Measurements from ENCODE around the gene COPS7A. TPM values are rescaled to one million over a fixed set of nuclear protein-coding genes. Genes with fewer than 3 reads are reported as not detected.

Gene COPS7A
- total RNA-seq, 2 donors from 2014 or later: 30.2 to 39.7 TPM

DNA sequence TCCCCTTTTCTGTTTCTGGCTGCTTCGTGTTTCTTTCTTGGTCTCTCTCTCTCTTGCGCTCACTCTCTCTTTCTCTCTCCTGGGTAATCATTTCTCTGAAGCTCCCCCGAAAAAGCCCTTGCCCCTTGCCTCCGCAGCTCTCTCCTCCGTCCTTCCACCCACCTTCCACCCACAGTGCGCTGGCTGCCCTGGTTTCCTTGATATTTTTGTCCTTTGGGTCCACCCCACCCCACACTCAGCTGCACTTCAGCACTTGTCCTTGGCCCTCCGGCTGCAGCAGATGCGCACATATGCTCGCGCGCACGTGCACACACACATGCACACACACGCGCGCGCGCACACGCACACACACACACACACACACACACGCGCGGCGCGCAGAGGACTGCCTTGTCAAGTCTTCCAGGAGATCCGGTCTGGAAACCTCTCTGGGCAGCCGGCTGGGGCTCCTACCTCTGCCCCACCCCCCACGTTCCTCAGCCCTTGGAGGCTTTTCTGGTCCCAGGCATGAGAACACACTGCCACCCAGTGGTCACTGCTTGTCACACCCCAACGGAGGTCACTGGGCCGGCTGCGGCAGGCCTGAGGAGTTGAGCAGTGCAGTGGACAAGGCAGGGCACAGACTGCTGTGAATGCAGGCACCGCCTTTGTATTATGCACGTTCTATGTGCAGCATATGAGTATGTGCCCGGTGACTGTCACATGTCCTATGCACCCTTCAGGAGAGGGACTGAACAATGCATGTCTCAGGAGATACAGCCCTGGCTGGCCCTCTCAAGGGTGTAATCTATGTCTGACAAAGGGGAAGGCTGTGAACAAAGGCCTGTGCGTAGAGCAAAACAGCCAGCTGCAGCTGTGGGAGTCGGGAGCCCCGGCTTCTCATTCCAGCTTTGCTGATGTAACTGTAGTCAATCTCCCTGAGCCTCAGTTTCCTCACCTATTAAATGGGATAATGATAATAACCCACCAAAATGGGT lies 55.0 kb downstream of the COPS7A start:
- H3K27me3 Mint-ChIP-seq (ENCODE audit: low read depth): no peaks in the 10 kb centered on the region
- peaks cover 92% of the 10 kb centered on the region for H3K4me1 Mint-ChIP-seq (ENCODE audit: low read depth)
- H3K27ac Mint-ChIP-seq: peak overlapping the region; percentile 42
- H3K4me3 Mint-ChIP-seq: peak overlapping the region; percentile 74 to 92
- no peaks in the 10 kb centered on the region for H3K9me3 Mint-ChIP-seq
- ATAC-seq (replicated peaks in 1 of 2): peak; percentile 77 to 80
- H3K36me3 Mint-ChIP-seq (ENCODE audit: insufficient read depth in 2 of 2): peaks cover 15 to 22% of the 10 kb centered on the region in 2 donors
- DNase-seq: peak; percentile 92

GRCh38 chr12:6779708-6780432 lies 56.0 kb downstream of the COPS7A start:
- H3K27ac Mint-ChIP-seq: peak overlapping the region; percentile 42
- H3K36me3 Mint-ChIP-seq (ENCODE audit: insufficient read depth in 2 of 2): peaks cover 10 to 16% of the 10 kb centered on the region in 2 donors
- DNase-seq (no peak), ATAC-seq (replicated peaks in 1 of 2) (peak; percentile 22 to 25)
- peaks cover 93% of the 10 kb centered on the region for H3K4me1 Mint-ChIP-seq (ENCODE audit: low read depth)
- no peaks in the 10 kb centered on the region for H3K27me3 Mint-ChIP-seq (ENCODE audit: low read depth)
- no peaks in the 10 kb centered on the region for H3K9me3 Mint-ChIP-seq
- H3K4me3 Mint-ChIP-seq: peak overlapping the region; percentile 74 to 92

DNA sequence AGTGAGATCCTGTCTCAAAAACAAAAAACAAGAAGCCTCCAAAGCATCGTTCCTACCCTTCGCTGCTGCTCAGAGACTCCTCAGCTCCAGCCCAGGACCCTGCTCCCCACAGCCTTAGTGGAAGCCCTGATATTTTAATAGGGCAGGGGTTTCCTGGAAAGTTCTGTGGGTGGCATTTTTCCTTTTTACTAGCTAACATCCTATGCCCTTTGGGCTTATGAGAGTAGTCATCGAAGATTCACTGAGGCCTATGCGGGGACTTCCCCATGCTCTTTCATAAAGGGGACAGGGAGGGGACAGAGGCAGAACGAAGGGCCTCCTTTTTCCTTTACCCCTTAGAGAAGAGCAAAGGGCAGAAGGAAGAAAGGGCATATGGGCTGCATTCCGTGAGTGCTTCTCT lies 56.7 kb downstream of the COPS7A start:
- H3K4me1 Mint-ChIP-seq (ENCODE audit: low read depth): peaks cover 93% of the 10 kb centered on the region
- H3K4me3 Mint-ChIP-seq: peak overlapping the region; percentile 74 to 78
- H3K27ac Mint-ChIP-seq: peak overlapping the region; percentile 87
- H3K9me3 Mint-ChIP-seq: no peaks in the 10 kb centered on the region
- ATAC-seq (replicated peaks in 1 of 2): peak; percentile 59
- peak in 1 of 2 donors; percentile 62 for DNase-seq
- peaks cover 6 to 11% of the 10 kb centered on the region in 2 donors for H3K36me3 Mint-ChIP-seq (ENCODE audit: insufficient read depth in 2 of 2)
- no peaks in the 10 kb centered on the region for H3K27me3 Mint-ChIP-seq (ENCODE audit: low read depth)

Other genes with a start within 250 kb of the COPS7A start
- gene MRPL51, start 230.8 kb upstream of the COPS7A start, total RNA-seq: 100 to 1,000 TPM; 170 to 179 TPM
- 100 to 1,000 TPM; 156 to 168 TPM for gene NCAPD2, start 229.9 kb upstream of the COPS7A start, total RNA-seq
- gene GAPDH, start 189.5 kb upstream of the COPS7A start, total RNA-seq: 1,000 to 10,000 TPM; 4,101 to 4,234 TPM
- 10 to 100 TPM; 14.2 to 17.0 TPM for gene IFFO1, start 168.0 kb upstream of the COPS7A start, total RNA-seq
- gene NOP2, start 155.8 kb upstream of the COPS7A start, total RNA-seq: 10 to 100 TPM; 76.9 to 89.8 TPM
- 100 to 1,000 TPM; 292 to 299 TPM for gene CHD4, start 116.7 kb upstream of the COPS7A start, total RNA-seq
- gene LPAR5, start 88.1 kb upstream of the COPS7A start, total RNA-seq: 1 to 10 TPM; 4.1 to 8.9 TPM
- gene ACRBP, start 76.6 kb upstream of the COPS7A start, total RNA-seq: 1 to 10 TPM; 5.2 to 6.1 TPM
- gene ING4, start 60.9 kb upstream of the COPS7A start, total RNA-seq: 10 to 100 TPM; 27.6 to 28.0 TPM
- 10 to 100 TPM; 78.1 to 82.2 TPM for gene ZNF384, start 34.7 kb upstream of the COPS7A start, total RNA-seq
- gene PIANP, start 23.2 kb upstream of the COPS7A start, total RNA-seq: under 1 TPM; 0.58 to 0.76 TPM
- gene MLF2, start 29.1 kb downstream of the COPS7A start, total RNA-seq: 100 to 1,000 TPM; 122 to 134 TPM
- gene PTMS, start 42.3 kb downstream of the COPS7A start, total RNA-seq: 100 to 1,000 TPM; 119 to 154 TPM
- gene LAG3, start 48.5 kb downstream of the COPS7A start, total RNA-seq: 100 to 1,000 TPM; 117 to 188 TPM
- gene CD4, start 65.5 kb downstream of the COPS7A start, total RNA-seq: 100 to 1,000 TPM; 126 to 141 TPM
- gene GPR162, start 97.8 kb downstream of the COPS7A start, total RNA-seq: under 1 TPM; 0.72 to 0.93 TPM
- 1 to 10 TPM; 2.2 to 2.6 TPM for gene P3H3, start 104.4 kb downstream of the COPS7A start, total RNA-seq
- gene GNB3, start 116.9 kb downstream of the COPS7A start, total RNA-seq: 1 to 10 TPM in 1 of 2 donors, under 1 TPM in 1; 0.95 to 1.3 TPM
- 10 to 100 TPM; 67.7 to 94.8 TPM for gene CDCA3, start 127.2 kb downstream of the COPS7A start, total RNA-seq
- gene USP5, start 128.1 kb downstream of the COPS7A start, total RNA-seq: 100 to 1,000 TPM in 1 of 2 donors, 10 to 100 TPM in 1; 98.0 to 105 TPM
- 100 to 1,000 TPM; 504 to 562 TPM for gene TPI1, start 143.5 kb downstream of the COPS7A start, total RNA-seq
- gene SPSB2, start 149.3 kb downstream of the COPS7A start, total RNA-seq: 10 to 100 TPM in 1 of 2 donors, 1 to 10 TPM in 1; 9.6 to 10.4 TPM
- gene LRRC23, start 180.8 kb downstream of the COPS7A start, total RNA-seq: 10 to 100 TPM in 1 of 2 donors, 1 to 10 TPM in 1; 8.6 to 11.3 TPM
- 100 to 1,000 TPM; 115 to 145 TPM for gene ENO2, start 190.5 kb downstream of the COPS7A start, total RNA-seq
- gene ATN1, start 203.9 kb downstream of the COPS7A start, total RNA-seq: 10 to 100 TPM; 51.4 to 64.9 TPM
- not detected for gene RNU7-1, start 219.8 kb downstream of the COPS7A start, total RNA-seq
- 100 to 1,000 TPM; 259 to 301 TPM for gene C12orf57, start 220.0 kb downstream of the COPS7A start, total RNA-seq
- gene PTPN6, start 227.3 kb downstream of the COPS7A start, total RNA-seq: 100 to 1,000 TPM; 238 to 313 TPM
- gene PHB2, start 246.6 kb downstream of the COPS7A start, total RNA-seq: 100 to 1,000 TPM; 296 to 348 TPM
- gene EMG1, start 246.9 kb downstream of the COPS7A start, total RNA-seq: 10 to 100 TPM; 44.9 to 45.7 TPM